B cell (primary cell): Measurements from ENCODE around the gene OR4D2. TPM values are rescaled to one million over a fixed set of nuclear protein-coding genes. Genes with fewer than 3 reads are reported as not detected.

ENCODE experiments used
- ATAC-seq: fragments of 200-7000 bp; cut with Tn5 transposase; one replicate; pipeline ENCODE4 v1.10.0; 2021; ENCODE audit warnings: low read depth, mild to moderate bottlenecking, moderate number of reproducible peaks, moderate library complexity
- CTCF ChIA-PET: fragments of 350-600 bp; sonication (Branson Sonifier 250); formaldehyde crosslinking; loops from one replicate; lab custom pipeline; 2021; ENCODE audit warnings: antibody characterized with exemption, inconsistent platforms; lab: Charles Lee
- POLR2A ChIA-PET: fragments of 350-600 bp; sonication (Branson Sonifier 250); formaldehyde crosslinking; loops from one replicate; lab custom pipeline; 2021; ENCODE audit warnings: antibody characterized with exemption; lab: Charles Lee
- DNase-seq: peaks from one replicate; pipeline ENCODE4 v3.0.0; 2013
- H2AFZ ChIP-seq: 2 replicates; pipeline ENCODE4 v1.6.1; 2012; ENCODE audit warnings: mild to moderate bottlenecking, low read depth, low read length; ENCODE audit not compliant: insufficient read depth, poor library complexity, severe bottlenecking
- H3K27ac ChIP-seq, 2 donors: 1 replicate in 1 of 2; 2 replicates in 1 of 2; pipeline ENCODE4 v1.5.1; 2012 to 2013; ENCODE audit warnings: low read length in 2 of 2, mild to moderate bottlenecking in 2 of 2, moderate library complexity in 1 of 2
- H3K27me3 ChIP-seq, 4 experiments: fragments of 200-600 bp in 1 of 4; sonication (generic) in 1 of 4; replicated peaks in 1 of 4; 1 replicate in 2 of 4; 2 replicates in 2 of 4; pipeline versions ENCODE4 v1.6.1 to v1.7.0; 2013 to 2016; ENCODE audit warnings: low read length in 3 of 4, mild to moderate bottlenecking in 2 of 4, mixed read lengths in 1 of 4, moderate library complexity in 1 of 4; ENCODE audit not compliant: insufficient read depth in 4 of 4, control insufficient read depth in 3 of 4; ENCODE audit errors: control extremely low read depth in 1 of 4
- H3K36me3 ChIP-seq, 2 experiments: replicated peaks in 1 of 2; 1 replicate in 1 of 2; 2 replicates in 1 of 2; pipeline versions ENCODE4 v1.6.1 to v1.7.1; 2013; ENCODE audit warnings: low read length in 1 of 2; ENCODE audit not compliant: insufficient read depth in 2 of 2, control insufficient read depth in 1 of 2; ENCODE audit errors: control extremely low read depth in 1 of 2, extremely low read depth in 1 of 2
- H3K4me1 ChIP-seq, 2 donors: fragments of 200-600 bp in 1 of 2; sonication (generic) in 1 of 2; 1 replicate in 1 of 2; 2 replicates in 1 of 2; pipeline versions ENCODE4 v1.5.1 to v1.6.1; 2013 to 2017; ENCODE audit warnings: low read length in 2 of 2; ENCODE audit not compliant: control insufficient read depth in 2 of 2, insufficient read depth in 2 of 2
- H3K4me2 ChIP-seq: replicated peaks from 2 replicates; pipeline ENCODE3; 2012; ENCODE audit warnings: mild to moderate bottlenecking, low read depth, low read length; ENCODE audit not compliant: poor library complexity, severe bottlenecking
- H3K4me3 ChIP-seq, 5 experiments: fragments of 200-600 bp in 1 of 5; sonication (generic) in 1 of 5; 1 replicate in 3 of 5; 2 replicates in 2 of 5; pipeline versions ENCODE4 v1.5.1 to v1.7.0; 2011 to 2016; ENCODE audit warnings: low read length in 4 of 5, mild to moderate bottlenecking in 4 of 5, low read depth in 2 of 5, control low read depth in 1 of 5, moderate library complexity in 1 of 5; ENCODE audit not compliant: insufficient read depth in 1 of 5; ENCODE audit errors: control extremely low read depth in 1 of 5, extremely low read depth in 1 of 5
- H3K79me2 ChIP-seq: fragments of 200-600 bp; sonication (generic); one replicate; pipeline ENCODE4 v1.6.0; 2016; ENCODE audit warnings: low read length; ENCODE audit not compliant: control insufficient read depth, insufficient read depth
- H3K9ac ChIP-seq: fragments of 200-600 bp; sonication (generic); 2 replicates; pipeline ENCODE4 v1.6.1; 2017; ENCODE audit warnings: mild to moderate bottlenecking, low read length, moderate library complexity
- H3K9me3 ChIP-seq, 3 donors: one replicate each; pipeline versions ENCODE4 v1.6.1 to v1.7.1; 2013; ENCODE audit warnings: low read length in 2 of 3; ENCODE audit not compliant: control insufficient read depth in 2 of 3, insufficient read depth in 1 of 3; ENCODE audit errors: control extremely low read depth in 1 of 3
- H4K20me1 ChIP-seq: 2 replicates; pipeline ENCODE4 v1.6.0; 2012; ENCODE audit warnings: mild to moderate bottlenecking, low read length; ENCODE audit not compliant: insufficient read depth, control insufficient read depth, poor library complexity, severe bottlenecking
- H3K27ac Mint-ChIP-seq: one replicate; pipeline ENCODE4 v1.8.0; 2021; ENCODE audit warnings: mixed read lengths
- H3K27me3 Mint-ChIP-seq: one replicate; pipeline ENCODE4 v1.8.0; 2021; ENCODE audit warnings: mixed read lengths
- H3K4me1 Mint-ChIP-seq: one replicate; pipeline ENCODE4 v1.8.0; 2021; ENCODE audit warnings: mixed read lengths
- H3K4me3 Mint-ChIP-seq: one replicate; pipeline ENCODE4 v1.8.0; 2021; ENCODE audit warnings: mixed read lengths
- H3K9me3 Mint-ChIP-seq: one replicate; pipeline ENCODE4 v1.8.0; 2022; ENCODE audit warnings: mixed read lengths; ENCODE audit not compliant: insufficient read depth
- EZH2 ChIP-seq: IDR thresholded peaks from 2 replicates; pipeline ENCODE4 v1.6.1; 2012; ENCODE audit warnings: borderline replicate concordance, low read depth, mild to moderate bottlenecking, moderate library complexity, low read length; ENCODE audit not compliant: insufficient read depth, poor library complexity, severe bottlenecking
- WGBS: methylation state at CpG from one replicate; pipeline ENCODE4 v1.1.5; 2013; ENCODE audit warnings: missing lambda C conversion rate; ENCODE audit not compliant: insufficient coverage; 5-methylcytosine and 5-hydroxymethylcytosine counted together
- intact Hi-C: fragments of 100-400 bp; cut with micrococcal nuclease; formaldehyde crosslinking; loops from one replicate; pipeline ENCODE4 v1.10.0; 2022
- polyA plus RNA-seq: library from polyadenylated mRNA; depleted of rRNA; stranded (reverse); fragments of >200 nt; gene quantifications from 2 replicates; pipeline ENCODE4 v1.2.3, GENCODE V29; 2012
- total RNA-seq, 2 donors: library from RNA; stranded (reverse); fragments of 120-200 nt in 1 of 2; gene quantifications; 1 replicate in 1 of 2; 2 replicates in 1 of 2; pipeline versions ENCODE4 v1.2.3 to v1.2.4, GENCODE V29; 2013 to 2022
- TF ChIP-seq, protein P1 (sequence below): fragments of 200-600 bp; IDR thresholded peaks from one replicate; pipeline ENCODE4 v1.8.0; 2022; ENCODE audit warnings: antibody characterized with exemption, mild to moderate bottlenecking

OR4D2 gene
- total and polyA plus RNA-seq, 2 donors (not counting 1 experiment from before 2014, with no cell fraction given): not detected

DNA sequence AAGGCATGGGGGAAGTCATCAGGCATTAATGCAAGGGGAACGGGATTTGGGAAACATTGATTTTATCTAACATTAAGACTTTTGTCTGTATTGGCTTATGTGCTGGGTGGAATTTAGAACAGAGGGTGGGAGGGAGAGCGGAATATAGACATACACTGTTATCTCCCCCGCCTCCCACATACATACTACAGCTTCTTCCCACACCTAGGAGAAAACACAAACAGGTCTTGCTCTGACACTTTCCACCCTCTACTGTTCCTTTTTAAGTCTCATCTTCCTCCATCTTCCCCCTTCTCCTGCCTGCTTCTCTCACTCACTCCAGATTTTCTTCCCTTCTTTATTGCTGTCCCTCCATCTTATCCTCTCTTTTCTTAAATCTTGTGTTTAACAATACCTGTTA is 18.2 kb upstream of the OR4D2 start:
- Histone ChIP-seq H3K36me3 (no peaks in the 10 kb centered on the region), H3K4me2 (no peak overlapping the region), H3K79me2 (no peaks in the 10 kb centered on the region), H3K9ac (no peak overlapping the region), H3K4me3 (no peak overlapping the region), H2AFZ (no peak overlapping the region), H3K27ac (no peak overlapping the region), H4K20me1 (no peaks in the 10 kb centered on the region), H3K4me1 (peaks cover 7 to 10% of the 10 kb centered on the region in 2 donors), H3K9me3 (peaks cover 5 to 27% (median 17%) of the 10 kb centered on the region in 3 donors), H3K27me3 (peaks cover 0 to 6% (median 2%) of the 10 kb centered on the region in 4 experiments)
- CTCF ChIA-PET: no interaction called here
- H3K4me1 Mint-ChIP-seq: peaks cover 12% of the 10 kb centered on the region
- peaks cover 23% of the 10 kb centered on the region for H3K9me3 Mint-ChIP-seq
- WGBS: 93% methylated on average over 2 of the region's 3 CpGs
- intact Hi-C loops: no loop called here
- no peak overlapping the region for H3K27ac Mint-ChIP-seq
- no peak overlapping the region for H3K4me3 Mint-ChIP-seq
- DNase-seq (no peak), ATAC-seq (no peak)
- POLR2A ChIA-PET: no interaction called here
- peaks cover 46% of the 10 kb centered on the region for H3K27me3 Mint-ChIP-seq
- TF ChIP-seq, protein P1, sequence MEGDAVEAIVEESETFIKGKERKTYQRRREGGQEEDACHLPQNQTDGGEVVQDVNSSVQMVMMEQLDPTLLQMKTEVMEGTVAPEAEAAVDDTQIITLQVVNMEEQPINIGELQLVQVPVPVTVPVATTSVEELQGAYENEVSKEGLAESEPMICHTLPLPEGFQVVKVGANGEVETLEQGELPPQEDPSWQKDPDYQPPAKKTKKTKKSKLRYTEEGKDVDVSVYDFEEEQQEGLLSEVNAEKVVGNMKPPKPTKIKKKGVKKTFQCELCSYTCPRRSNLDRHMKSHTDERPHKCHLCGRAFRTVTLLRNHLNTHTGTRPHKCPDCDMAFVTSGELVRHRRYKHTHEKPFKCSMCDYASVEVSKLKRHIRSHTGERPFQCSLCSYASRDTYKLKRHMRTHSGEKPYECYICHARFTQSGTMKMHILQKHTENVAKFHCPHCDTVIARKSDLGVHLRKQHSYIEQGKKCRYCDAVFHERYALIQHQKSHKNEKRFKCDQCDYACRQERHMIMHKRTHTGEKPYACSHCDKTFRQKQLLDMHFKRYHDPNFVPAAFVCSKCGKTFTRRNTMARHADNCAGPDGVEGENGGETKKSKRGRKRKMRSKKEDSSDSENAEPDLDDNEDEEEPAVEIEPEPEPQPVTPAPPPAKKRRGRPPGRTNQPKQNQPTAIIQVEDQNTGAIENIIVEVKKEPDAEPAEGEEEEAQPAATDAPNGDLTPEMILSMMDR: no peak
- no peak for TF ChIP-seq EZH2

DNA sequence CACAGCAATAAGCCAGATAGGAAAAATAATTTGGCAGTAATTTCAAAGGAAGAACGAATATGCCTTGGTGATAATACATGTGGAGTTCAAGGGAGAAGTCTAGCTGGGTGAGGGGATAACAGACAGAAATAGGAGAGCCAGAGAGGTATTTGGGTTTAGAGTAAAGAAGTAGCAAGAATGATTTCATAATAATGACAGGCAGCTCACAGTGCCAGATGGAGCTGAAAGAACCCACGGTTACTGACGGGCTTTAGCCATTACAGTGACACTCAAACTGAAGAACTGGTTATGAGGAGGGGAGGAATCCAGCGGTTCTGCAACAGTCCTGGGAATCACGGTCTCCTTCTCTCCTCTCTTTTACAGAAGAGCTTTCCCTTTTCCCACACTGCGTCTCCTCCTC is 16.4 kb upstream of the OR4D2 start:
- CTCF ChIA-PET: interaction anchor here (1.4 kb wide), 1 partner anchor 14 kb away, joined by 3 read pairs; no protein-coding TSS in a partner anchor
- Histone ChIP-seq H4K20me1 (no peaks in the 10 kb centered on the region), H3K27ac (no peak overlapping the region), H3K4me1 (peaks cover 7 to 10% of the 10 kb centered on the region in 2 donors), H3K9me3 (peaks cover 0 to 10% (median 7%) of the 10 kb centered on the region in 3 donors), H3K9ac (no peak overlapping the region), H3K4me3 (no peak overlapping the region), H3K4me2 (no peak overlapping the region), H2AFZ (no peak overlapping the region), H3K36me3 (no peaks in the 10 kb centered on the region), H3K27me3 (peaks cover 0 to 6% (median 0%) of the 10 kb centered on the region in 4 experiments), H3K79me2 (no peaks in the 10 kb centered on the region)
- Mint-ChIP-seq H3K4me3 (no peak overlapping the region), H3K9me3 (peaks cover 15% of the 10 kb centered on the region), H3K27me3 (peaks cover 44% of the 10 kb centered on the region), H3K4me1 (peaks cover 12% of the 10 kb centered on the region), H3K27ac (no peak overlapping the region)
- POLR2A ChIA-PET: no interaction called here
- DNase-seq: no peak
- 97% methylated on average over 5 of the region's 6 CpGs for WGBS
- TF ChIP-seq, protein P1: no peak
- no peak for TF ChIP-seq EZH2
- intact Hi-C loops: no loop called here
- no peak for ATAC-seq
